T-cell (primary cell): Measurements from ENCODE around the gene TBCCD1. TPM values are rescaled to one million over a fixed set of nuclear protein-coding genes. Genes with fewer than 3 reads are reported as not detected.

Source experiments
- ATAC-seq, 4 experiments: fragments of 200-7000 bp in 3 of 4; fragments of 150-1000 bp in 1 of 4; cut with Tn5 transposase; replicated peaks in 1 of 4; 1 replicate in 3 of 4; 2 replicates in 1 of 4; pipeline ENCODE4 v1.10.0; 2021; ENCODE audit warnings: moderate library complexity in 3 of 4, mild to moderate bottlenecking in 2 of 4, moderate number of reproducible peaks in 1 of 4
- CTCF ChIA-PET, 2 donors: fragments of 300-600 bp; sonication (Branson Sonifier 250); formaldehyde crosslinking; loops; one replicate each; lab custom pipeline; 2022; ENCODE audit warnings: antibody characterized with exemption in 2 of 2; lab: Charles Lee
- POLR2A ChIA-PET, 2 donors: fragments of 300-600 bp; sonication (Branson Sonifier 250); formaldehyde crosslinking; loops; one replicate each; lab custom pipeline; 2022; ENCODE audit warnings: antibody characterized with exemption in 2 of 2; lab: Charles Lee
- DNase-seq, 35 experiments: peaks; one replicate each; pipeline versions ENCODE4 v3.0.0 to v3.0.0-alpha.2; 2013 to 2023
- H3K27ac ChIP-seq: one replicate; pipeline ENCODE4 v1.5.1; 2013; ENCODE audit warnings: low read length
- H3K27me3 ChIP-seq, 2 experiments: replicated peaks in 1 of 2; 1 replicate in 1 of 2; 2 replicates in 1 of 2; pipeline versions ENCODE4 v1.6.1 to v1.7.0; 2013; ENCODE audit warnings: low read length in 1 of 2, mixed read lengths in 1 of 2; ENCODE audit not compliant: control insufficient read depth in 2 of 2, insufficient read depth in 2 of 2; ENCODE audit errors: extremely low read depth in 1 of 2
- H3K36me3 ChIP-seq, 2 donors: 1 replicate in 1 of 2; 2 replicates in 1 of 2; pipeline versions ENCODE4 v1.6.1 to v1.7.0; 2013; ENCODE audit warnings: low read length in 1 of 2; ENCODE audit not compliant: control insufficient read depth in 2 of 2, insufficient read depth in 1 of 2; ENCODE audit errors: extremely low read depth in 1 of 2
- H3K4me1 ChIP-seq, 2 experiments: 1 replicate in 1 of 2; 2 replicates in 1 of 2; pipeline versions ENCODE4 v1.6.1 to v1.7.0; 2013; ENCODE audit warnings: low read length in 2 of 2, mixed read lengths in 1 of 2; ENCODE audit not compliant: insufficient read depth in 2 of 2, control insufficient read depth in 1 of 2; ENCODE audit errors: extremely low read depth in 1 of 2
- H3K4me3 ChIP-seq, 2 donors: 1 replicate in 1 of 2; 2 replicates in 1 of 2; pipeline versions ENCODE4 v1.5.1 to v1.7.0; 2013; ENCODE audit warnings: mild to moderate bottlenecking in 2 of 2, low read length in 1 of 2, moderate library complexity in 1 of 2; ENCODE audit not compliant: control insufficient read depth in 1 of 2; ENCODE audit errors: extremely low read depth in 1 of 2
- H3K9me3 ChIP-seq: 2 replicates; pipeline ENCODE4 v1.7.0; 2013
- H3K27ac Mint-ChIP-seq, 2 donors: one replicate each; pipeline ENCODE4 v1.8.0; 2020 to 2021; ENCODE audit warnings: mild to moderate bottlenecking in 2 of 2, mixed read lengths in 2 of 2
- H3K27me3 Mint-ChIP-seq, 2 donors: one replicate each; pipeline ENCODE4 v1.8.0; 2021 to 2022; ENCODE audit warnings: mixed read lengths in 2 of 2
- H3K36me3 Mint-ChIP-seq: one replicate; pipeline ENCODE4 v1.8.0; 2021; ENCODE audit warnings: mixed read lengths
- H3K4me1 Mint-ChIP-seq, 3 donors: one replicate each; pipeline ENCODE4 v1.8.0; 2020 to 2022; ENCODE audit warnings: mixed read lengths in 3 of 3, mild to moderate bottlenecking in 1 of 3
- H3K4me3 Mint-ChIP-seq, 3 donors: one replicate each; pipeline ENCODE4 v1.8.0; 2020 to 2022; ENCODE audit warnings: mild to moderate bottlenecking in 3 of 3, mixed read lengths in 3 of 3, moderate library complexity in 3 of 3
- H3K9me3 Mint-ChIP-seq, 3 donors: one replicate each; pipeline ENCODE4 v1.8.0; 2020 to 2022; ENCODE audit warnings: mixed read lengths in 3 of 3
- WGBS: methylation state at CpG from one replicate; pipeline ENCODE4 v1.1.5; 2013; ENCODE audit warnings: missing lambda C conversion rate; ENCODE audit not compliant: insufficient coverage; 5-methylcytosine and 5-hydroxymethylcytosine counted together
- total RNA-seq, 35 experiments: library from RNA in 6 of 35; stranded (reverse) in 6 of 35; fragments of 120-200 nt in 1 of 35; gene quantifications; one replicate each; pipeline versions ENCODE4 v1.2.1 to v1.2.4 and lab custom pipeline; 2013 to 2026

The TBCCD1 gene
- total RNA-seq, 5 donors from 2014 or later (not counting 1 experiment from before 2014, with no cell fraction given) = 16.1 to 17.4 (median 16.5) TPM

DNA sequence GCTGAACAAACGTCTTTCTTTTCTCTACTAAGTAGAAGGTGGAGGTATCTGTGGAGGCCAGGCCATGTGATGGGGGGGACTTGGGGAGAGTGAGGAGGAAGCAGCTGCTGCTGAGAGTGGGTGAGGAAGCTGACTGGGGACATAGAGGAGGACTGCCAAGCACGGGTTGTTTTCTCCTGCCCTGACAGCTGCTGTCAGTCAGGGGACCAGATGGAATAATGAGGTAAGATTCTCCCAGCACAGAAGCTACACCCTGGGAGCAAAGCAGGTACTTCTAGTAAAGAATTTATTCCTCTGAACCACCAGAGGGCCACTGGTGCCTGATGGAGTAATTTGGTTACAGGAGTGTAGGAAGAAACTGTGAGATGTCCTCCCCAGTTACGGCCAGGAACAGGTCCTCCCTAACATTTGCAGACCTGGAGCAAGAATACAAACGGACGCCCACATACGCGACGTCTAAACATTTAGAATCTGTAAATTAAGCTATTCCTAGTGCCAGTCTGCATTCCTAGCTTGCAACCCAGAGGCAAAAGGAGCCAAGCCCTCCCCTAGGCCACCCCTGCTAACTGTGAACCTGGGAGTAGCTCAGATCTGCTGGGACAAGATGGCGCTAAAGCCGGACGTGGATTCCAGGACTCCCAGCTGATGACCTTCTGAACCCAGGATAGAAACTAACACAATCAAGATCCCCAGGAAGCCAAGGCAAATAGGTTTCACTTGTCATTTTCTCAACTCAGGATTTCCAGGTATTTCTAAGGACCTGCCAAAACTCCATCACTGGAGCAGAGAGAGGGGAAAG is 37.7 kb downstream of the TBCCD1 start:
- ChIA-PET POLR2A (no interaction called here), CTCF (interaction anchor here (0.6 to 1.2 kb wide), 8 partner anchors 9 to 611 kb away, joined by 3 to 9 read pairs (median 4); no protein-coding TSS in a partner anchor)
- ATAC-seq = peak in 3 of 4 experiments; percentile 23 to 48 (median 30)
- Mint-ChIP-seq H3K4me3 (no peak overlapping the region), H3K27ac (no peak overlapping the region), H3K4me1 (peaks cover 36 to 41% (median 38%) of the 10 kb centered on the region in 3 donors), H3K9me3 (no peaks in the 10 kb centered on the region), H3K27me3 (no peaks in the 10 kb centered on the region), H3K36me3 (peaks cover 16% of the 10 kb centered on the region)
- H3K27me3 ChIP-seq = no peaks in the 10 kb centered on the region
- H3K4me1 ChIP-seq = peaks cover 28 to 30% of the 10 kb centered on the region in 2 experiments
- no peak for DNase-seq
- no peak overlapping the region for H3K4me3 ChIP-seq
- no peaks in the 10 kb centered on the region for H3K36me3 ChIP-seq
- H3K27ac ChIP-seq = no peak overlapping the region
- no peaks in the 10 kb centered on the region for H3K9me3 ChIP-seq
- 22% methylated on average over 1 of the region's 11 CpGs for WGBS

DNA sequence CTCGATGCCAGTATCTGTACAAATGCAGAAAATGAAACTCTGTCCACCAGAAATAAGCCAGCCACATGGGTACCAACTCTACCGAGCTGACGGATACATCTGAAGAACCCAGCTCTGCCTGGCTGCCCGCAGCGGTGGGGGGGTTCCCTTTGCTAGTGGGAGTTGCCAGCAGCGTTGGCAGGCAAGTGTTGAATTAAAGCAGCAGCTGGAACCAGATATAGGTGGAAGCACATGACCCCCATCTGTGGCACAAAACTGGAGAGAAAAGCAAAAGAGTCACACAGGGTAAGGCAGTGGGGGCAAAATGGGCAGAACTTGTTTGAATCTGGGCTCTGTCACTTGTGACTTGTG is 40.9 kb downstream of the TBCCD1 start:
- ChIA-PET CTCF (interaction anchor here (0.8 kb wide), 2 partner anchors 13 to 14 kb away, joined by 3 to 5 read pairs; no protein-coding TSS in a partner anchor), POLR2A (no interaction called here)
- Mint-ChIP-seq H3K4me1 (peaks cover 23 to 31% (median 24%) of the 10 kb centered on the region in 3 donors), H3K27ac (no peak overlapping the region), H3K27me3 (no peaks in the 10 kb centered on the region), H3K4me3 (no peak overlapping the region), H3K36me3 (peaks cover 12% of the 10 kb centered on the region), H3K9me3 (no peaks in the 10 kb centered on the region)
- Histone ChIP-seq H3K27ac (no peak overlapping the region), H3K4me3 (no peak overlapping the region), H3K27me3 (no peaks in the 10 kb centered on the region), H3K36me3 (no peaks in the 10 kb centered on the region), H3K4me1 (peaks cover 18 to 20% of the 10 kb centered on the region in 2 experiments), H3K9me3 (no peaks in the 10 kb centered on the region)
- ATAC-seq (no peak), DNase-seq (peak in 5 of 35 experiments; percentile 6 to 44 (median 22))
- WGBS = 63% methylated on average over 4 of the region's 6 CpGs

GRCh38 chr3:186525369-186526255 is 41.5 kb downstream of the TBCCD1 start:
- Mint-ChIP-seq H3K36me3 (peaks cover 9% of the 10 kb centered on the region), H3K9me3 (no peaks in the 10 kb centered on the region), H3K4me3 (no peak overlapping the region), H3K4me1 (peaks cover 25 to 35% (median 27%) of the 10 kb centered on the region in 3 donors), H3K27me3 (no peaks in the 10 kb centered on the region), H3K27ac (no peak overlapping the region)
- Histone ChIP-seq H3K9me3 (no peaks in the 10 kb centered on the region), H3K27me3 (no peaks in the 10 kb centered on the region), H3K4me1 (peaks cover 19 to 22% of the 10 kb centered on the region in 2 experiments), H3K36me3 (no peaks in the 10 kb centered on the region), H3K4me3 (no peak overlapping the region), H3K27ac (no peak overlapping the region)
- ATAC-seq (no peak), DNase-seq (no peak)
- 86% methylated on average over 4 of the region's 9 CpGs for WGBS
- ChIA-PET POLR2A (interaction anchor here in 1 of 2 donors (0.5 kb wide), 1 partner anchor 52 kb away, joined by 3 read pairs; no protein-coding TSS in a partner anchor), CTCF (interaction anchor here (0.6 to 0.8 kb wide), 3 partner anchors 14 to 1611 kb away, joined by 3 to 5 read pairs (median 3); no protein-coding TSS in a partner anchor)

GRCh38 chr3:186524616-186525015 is 42.5 kb downstream of the TBCCD1 start:
- Histone ChIP-seq H3K9me3 (no peaks in the 10 kb centered on the region), H3K36me3 (no peaks in the 10 kb centered on the region), H3K27me3 (no peaks in the 10 kb centered on the region), H3K27ac (no peak overlapping the region), H3K4me3 (no peak overlapping the region), H3K4me1 (peaks cover 21 to 24% of the 10 kb centered on the region in 2 experiments)
- no peak overlapping the region for H3K4me3 Mint-ChIP-seq
- H3K36me3 Mint-ChIP-seq = peaks cover 9% of the 10 kb centered on the region
- no peaks in the 10 kb centered on the region for H3K27me3 Mint-ChIP-seq
- no peak overlapping the region for H3K27ac Mint-ChIP-seq
- H3K4me1 Mint-ChIP-seq = peaks cover 23 to 39% (median 31%) of the 10 kb centered on the region in 3 donors
- DNase-seq = no peak
- ChIA-PET POLR2A (no interaction called here), CTCF (interaction anchor here in 1 of 2 donors (1.0 kb wide), 1 partner anchor 16 kb away, joined by 4 read pairs; no protein-coding TSS in a partner anchor)
- WGBS = 97% methylated on average over 4 of the region's 6 CpGs
- no peak for ATAC-seq
- H3K9me3 Mint-ChIP-seq = no peaks in the 10 kb centered on the region

GRCh38 chr3:186523434-186523833 is 43.7 kb downstream of the TBCCD1 start:
- H3K4me1 ChIP-seq = peaks cover 21 to 29% of the 10 kb centered on the region in 2 experiments
- H3K27ac ChIP-seq = no peak overlapping the region
- Mint-ChIP-seq H3K36me3 (peaks cover 5% of the 10 kb centered on the region), H3K4me3 (no peak overlapping the region), H3K9me3 (no peaks in the 10 kb centered on the region), H3K27ac (no peak overlapping the region), H3K4me1 (peaks cover 24 to 40% (median 33%) of the 10 kb centered on the region in 3 donors), H3K27me3 (no peaks in the 10 kb centered on the region)
- POLR2A ChIA-PET = no interaction called here
- no peak overlapping the region for H3K4me3 ChIP-seq
- CTCF ChIA-PET = no interaction called here
- H3K27me3 ChIP-seq = no peaks in the 10 kb centered on the region
- no peaks in the 10 kb centered on the region for H3K36me3 ChIP-seq
- no peaks in the 10 kb centered on the region for H3K9me3 ChIP-seq
- WGBS = no CpG with 5 or more reads among the region's 2 CpGs
- ATAC-seq (no peak), DNase-seq (no peak)

GRCh38 chr3:186523022-186523421 is 44.1 kb downstream of the TBCCD1 start:
- Mint-ChIP-seq H3K9me3 (no peaks in the 10 kb centered on the region), H3K36me3 (peaks cover 5% of the 10 kb centered on the region), H3K4me3 (no peak overlapping the region), H3K27me3 (no peaks in the 10 kb centered on the region), H3K4me1 (peaks cover 27 to 42% (median 37%) of the 10 kb centered on the region in 3 donors), H3K27ac (no peak overlapping the region)
- Histone ChIP-seq H3K9me3 (no peaks in the 10 kb centered on the region), H3K4me1 (peaks cover 25 to 33% of the 10 kb centered on the region in 2 experiments), H3K27me3 (no peaks in the 10 kb centered on the region), H3K27ac (no peak overlapping the region), H3K36me3 (no peaks in the 10 kb centered on the region), H3K4me3 (no peak overlapping the region)
- WGBS = 98% methylated on average over 4 of the region's 6 CpGs
- ATAC-seq (no peak), DNase-seq (no peak)
- ChIA-PET CTCF (no interaction called here), POLR2A (no interaction called here)
